ENCODE measurements around the gene SCYGR5.

DNA sequence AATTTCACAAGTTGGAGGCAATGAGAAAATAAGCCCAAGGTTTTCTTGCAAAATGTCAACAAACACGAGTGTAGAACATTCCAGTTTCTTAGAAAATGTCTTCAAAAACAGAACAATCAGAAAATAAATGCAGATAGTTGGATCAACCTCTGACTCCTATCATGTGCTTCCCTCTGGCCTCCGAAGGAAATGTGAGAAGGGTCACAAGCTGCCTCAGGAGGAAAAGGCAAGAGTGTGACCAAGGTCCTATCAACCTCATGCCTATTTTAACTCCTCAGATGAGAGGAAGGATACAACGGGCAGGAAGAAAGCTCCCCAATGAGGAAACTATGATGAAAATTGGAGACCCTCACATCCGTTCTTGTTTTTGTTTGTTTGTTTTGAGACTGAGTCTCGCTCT, 7.9 kb downstream of the SCYGR5 start:
- TF ChIP-seq, protein P1, sequence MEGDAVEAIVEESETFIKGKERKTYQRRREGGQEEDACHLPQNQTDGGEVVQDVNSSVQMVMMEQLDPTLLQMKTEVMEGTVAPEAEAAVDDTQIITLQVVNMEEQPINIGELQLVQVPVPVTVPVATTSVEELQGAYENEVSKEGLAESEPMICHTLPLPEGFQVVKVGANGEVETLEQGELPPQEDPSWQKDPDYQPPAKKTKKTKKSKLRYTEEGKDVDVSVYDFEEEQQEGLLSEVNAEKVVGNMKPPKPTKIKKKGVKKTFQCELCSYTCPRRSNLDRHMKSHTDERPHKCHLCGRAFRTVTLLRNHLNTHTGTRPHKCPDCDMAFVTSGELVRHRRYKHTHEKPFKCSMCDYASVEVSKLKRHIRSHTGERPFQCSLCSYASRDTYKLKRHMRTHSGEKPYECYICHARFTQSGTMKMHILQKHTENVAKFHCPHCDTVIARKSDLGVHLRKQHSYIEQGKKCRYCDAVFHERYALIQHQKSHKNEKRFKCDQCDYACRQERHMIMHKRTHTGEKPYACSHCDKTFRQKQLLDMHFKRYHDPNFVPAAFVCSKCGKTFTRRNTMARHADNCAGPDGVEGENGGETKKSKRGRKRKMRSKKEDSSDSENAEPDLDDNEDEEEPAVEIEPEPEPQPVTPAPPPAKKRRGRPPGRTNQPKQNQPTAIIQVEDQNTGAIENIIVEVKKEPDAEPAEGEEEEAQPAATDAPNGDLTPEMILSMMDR (IDR thresholded peaks at IDR 0.05 in 4 of 5, conservative IDR thresholded peaks at IDR 0.05 in 1 of 5): no peak
- no peak for TF ChIP-seq POLR2A (IDR thresholded peaks at IDR 0.05)

Data from gastrocnemius medialis (tissue), 4 donors.